Uterus (tissue), 2 donors: Measurements from ENCODE around the gene MPO.

Experiments used
- POLR2A ChIP-seq, 2 donors: fragments of 450-650 bp; IDR thresholded peaks; one replicate each; pipeline ENCODE4 v1.6.1; 2016; ENCODE audit warnings: antibody characterized with exemption in 2 of 2, mild to moderate bottlenecking in 1 of 2, moderate library complexity in 1 of 2
- TF ChIP-seq, protein P1 (sequence below), 4 experiments: fragments of 200-600 bp in 2 of 4; fragments of 450-650 bp in 2 of 4; sonication (generic) in 2 of 4; IDR thresholded peaks; one replicate each; pipeline ENCODE4 v1.5.1; 2016 to 2019; ENCODE audit warnings: antibody characterized with exemption in 4 of 4, mild to moderate bottlenecking in 2 of 4, moderate library complexity in 1 of 4

DNA sequence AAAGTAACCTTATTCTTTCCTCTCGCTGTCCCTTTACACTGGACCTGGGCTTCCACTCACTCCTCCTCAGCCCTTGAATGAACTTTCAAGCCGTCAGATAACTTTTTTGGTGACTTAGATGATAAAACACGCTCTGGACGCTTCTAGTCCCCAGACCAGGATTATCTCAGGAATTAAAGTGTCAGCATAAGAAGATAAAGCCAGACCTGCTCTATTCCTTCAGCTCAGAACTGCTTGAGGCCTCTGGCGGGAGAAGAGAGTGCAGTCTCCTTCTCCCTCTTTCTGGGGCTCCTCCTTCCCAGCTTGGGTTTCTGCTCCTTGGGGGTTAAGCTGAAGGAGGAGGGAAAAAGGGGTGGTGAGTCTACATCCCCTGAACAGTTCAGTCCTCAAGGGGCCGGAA is 35.8 kb downstream of the MPO start:
- TF ChIP-seq, protein P1, sequence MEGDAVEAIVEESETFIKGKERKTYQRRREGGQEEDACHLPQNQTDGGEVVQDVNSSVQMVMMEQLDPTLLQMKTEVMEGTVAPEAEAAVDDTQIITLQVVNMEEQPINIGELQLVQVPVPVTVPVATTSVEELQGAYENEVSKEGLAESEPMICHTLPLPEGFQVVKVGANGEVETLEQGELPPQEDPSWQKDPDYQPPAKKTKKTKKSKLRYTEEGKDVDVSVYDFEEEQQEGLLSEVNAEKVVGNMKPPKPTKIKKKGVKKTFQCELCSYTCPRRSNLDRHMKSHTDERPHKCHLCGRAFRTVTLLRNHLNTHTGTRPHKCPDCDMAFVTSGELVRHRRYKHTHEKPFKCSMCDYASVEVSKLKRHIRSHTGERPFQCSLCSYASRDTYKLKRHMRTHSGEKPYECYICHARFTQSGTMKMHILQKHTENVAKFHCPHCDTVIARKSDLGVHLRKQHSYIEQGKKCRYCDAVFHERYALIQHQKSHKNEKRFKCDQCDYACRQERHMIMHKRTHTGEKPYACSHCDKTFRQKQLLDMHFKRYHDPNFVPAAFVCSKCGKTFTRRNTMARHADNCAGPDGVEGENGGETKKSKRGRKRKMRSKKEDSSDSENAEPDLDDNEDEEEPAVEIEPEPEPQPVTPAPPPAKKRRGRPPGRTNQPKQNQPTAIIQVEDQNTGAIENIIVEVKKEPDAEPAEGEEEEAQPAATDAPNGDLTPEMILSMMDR (IDR thresholded peaks at IDR 0.05): no peak
- TF ChIP-seq POLR2A (IDR thresholded peaks at IDR 0.05): no peak
